ENCODE measurements around the gene MYCBP2. TPM values are rescaled to one million over a fixed set of nuclear protein-coding genes. Genes with fewer than 3 reads are reported as not detected.
A peak's percentile ranks its signal among the peaks of the same experiment; 100 is the strongest.

The MYCBP2 gene
- total RNA-seq, 2 experiments from 2014 or later: 81.9 to 105 TPM

DNA sequence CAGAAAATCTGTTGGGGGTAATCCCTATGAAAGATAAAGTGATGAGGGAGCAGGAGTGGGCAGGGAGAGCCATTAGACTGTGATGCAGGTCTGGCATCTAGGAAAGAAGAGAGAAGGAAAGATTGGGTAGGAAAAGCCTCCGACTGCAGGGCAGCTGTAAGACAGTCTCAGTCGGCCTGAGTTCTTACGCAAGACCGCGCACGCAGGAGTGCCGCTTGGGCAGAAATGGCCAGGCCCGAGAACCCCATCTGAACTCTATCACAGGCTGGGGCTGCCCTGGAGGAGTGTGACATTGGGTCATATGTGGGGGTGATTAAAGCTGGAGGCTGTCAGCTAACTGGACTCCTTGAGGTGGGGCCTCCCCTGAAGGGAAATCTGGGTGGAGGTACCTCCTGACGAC is 286.1 kb downstream of the MYCBP2 start:
- POLR2A ChIA-PET: interaction anchor here (2.8 kb wide), 1 partner anchor 14 kb away, joined by 18 read pairs; the partner anchor contains the start of gene FBXL3
- DNase-seq: no peak
- CTCF ChIA-PET: interaction anchor here (1.1 kb wide), 1 partner anchor 13 kb away, joined by 3 read pairs; no protein-coding TSS in a partner anchor
- Mint-ChIP-seq H3K27me3 (no peaks in the 10 kb centered on the region), H3K27ac (no peak overlapping the region), H3K9me3 (peaks cover 2% of the 10 kb centered on the region), H3K4me3 (no peak overlapping the region), H3K4me1 (peaks cover 1% of the 10 kb centered on the region), H3K36me3 (ENCODE audit: low read depth) (peaks cover 16% of the 10 kb centered on the region)

GRCh38 chr13:77040076-77040475 is 286.8 kb downstream of the MYCBP2 start:
- CTCF ChIA-PET: interaction anchor here (1.1 kb wide), 1 partner anchor 13 kb away, joined by 3 read pairs; no protein-coding TSS in a partner anchor
- no peak for DNase-seq
- H3K4me1 Mint-ChIP-seq: peaks cover 1% of the 10 kb centered on the region
- peaks cover 12% of the 10 kb centered on the region for H3K36me3 Mint-ChIP-seq (ENCODE audit: low read depth)
- POLR2A ChIA-PET: no interaction called here
- H3K27ac Mint-ChIP-seq: no peak overlapping the region
- no peaks in the 10 kb centered on the region for H3K27me3 Mint-ChIP-seq
- peaks cover 2% of the 10 kb centered on the region for H3K9me3 Mint-ChIP-seq
- no peak overlapping the region for H3K4me3 Mint-ChIP-seq

DNA sequence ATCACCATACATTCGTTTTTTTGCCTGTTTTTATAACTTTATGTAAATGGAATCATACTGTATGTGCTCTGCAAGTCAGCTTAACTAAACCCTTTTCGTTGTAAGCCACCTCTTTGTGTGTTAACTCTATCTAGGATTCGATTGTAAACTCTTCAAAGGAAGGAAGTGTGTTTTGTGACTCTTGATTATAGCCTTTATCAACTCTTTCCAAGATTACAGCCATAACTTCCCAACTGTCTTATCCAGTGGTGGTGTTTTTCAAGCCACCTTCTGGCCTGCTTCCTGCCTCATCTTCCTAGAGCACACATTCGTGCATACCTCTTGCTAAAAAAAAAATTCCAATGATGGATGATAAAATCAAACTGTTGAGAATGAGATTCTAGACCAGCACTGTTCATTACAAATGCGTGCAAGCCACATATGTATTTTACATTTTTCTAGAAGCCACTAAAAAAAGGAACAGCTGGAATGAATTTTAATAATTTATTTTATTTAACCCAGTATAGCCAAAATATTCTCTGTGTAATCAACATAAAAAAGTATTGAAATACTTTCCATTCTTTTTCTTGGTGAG is 287.9 kb downstream of the MYCBP2 start:
- Mint-ChIP-seq H3K4me1 (peaks cover 1% of the 10 kb centered on the region), H3K9me3 (peaks cover 2% of the 10 kb centered on the region), H3K36me3 (ENCODE audit: low read depth) (peaks cover 9% of the 10 kb centered on the region), H3K27me3 (no peaks in the 10 kb centered on the region), H3K4me3 (no peak overlapping the region), H3K27ac (no peak overlapping the region)
- CTCF ChIA-PET: no interaction called here
- POLR2A ChIA-PET: no interaction called here
- DNase-seq: no peak

DNA sequence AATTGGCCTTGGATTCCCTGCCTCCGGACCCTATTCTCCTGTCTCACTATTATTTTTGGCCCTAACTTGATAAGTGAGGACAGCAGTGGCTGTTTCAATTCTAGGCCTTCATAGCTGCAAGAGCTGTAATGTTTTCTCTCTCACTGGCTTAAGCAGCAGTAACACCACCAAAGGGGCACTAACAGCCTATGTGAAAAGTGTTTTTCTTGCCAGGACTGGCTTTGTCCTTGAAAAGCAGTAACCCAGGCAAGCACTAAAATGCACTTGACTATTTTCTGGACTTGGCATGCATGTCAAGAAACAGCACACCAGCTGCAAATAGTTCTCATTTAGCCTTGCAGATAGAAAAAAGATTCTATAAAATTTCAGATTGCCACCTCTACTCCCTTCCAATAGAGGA is 290.6 kb downstream of the MYCBP2 start:
- H3K36me3 Mint-ChIP-seq (ENCODE audit: low read depth): no peaks in the 10 kb centered on the region
- ChIA-PET CTCF (no interaction called here), POLR2A (interaction anchor here (2.4 kb wide), 1 partner anchor 9 kb away, joined by 14 read pairs; the partner anchor contains the start of gene FBXL3)
- H3K4me1 Mint-ChIP-seq: peaks cover 1% of the 10 kb centered on the region
- H3K9me3 Mint-ChIP-seq: peaks cover 2% of the 10 kb centered on the region
- DNase-seq: no peak
- H3K4me3 Mint-ChIP-seq: no peak overlapping the region
- no peaks in the 10 kb centered on the region for H3K27me3 Mint-ChIP-seq
- no peak overlapping the region for H3K27ac Mint-ChIP-seq

- Mint-ChIP-seq H3K36me3 (ENCODE audit: low read depth) (peaks cover under 1% of the 10 kb centered on the region), H3K4me1 (peaks cover 1% of the 10 kb centered on the region), H3K27ac (no peak overlapping the region), H3K4me3 (no peak overlapping the region), H3K9me3 (peaks cover 2% of the 10 kb centered on the region), H3K27me3 (no peaks in the 10 kb centered on the region)
- ChIA-PET POLR2A (interaction anchor here (2.4 kb wide), 1 partner anchor 8 kb away, joined by 14 read pairs; the partner anchor contains the start of gene FBXL3), CTCF (no interaction called here)
- DNase-seq: no peak
Observed at GRCh38 chr13:77034881-77035280, 292.0 kb downstream of the MYCBP2 start.

- ChIA-PET CTCF (no interaction called here), POLR2A (no interaction called here)
Observed at GRCh38 chr13:77033717-77034302, 293.1 kb downstream of the MYCBP2 start.

DNA sequence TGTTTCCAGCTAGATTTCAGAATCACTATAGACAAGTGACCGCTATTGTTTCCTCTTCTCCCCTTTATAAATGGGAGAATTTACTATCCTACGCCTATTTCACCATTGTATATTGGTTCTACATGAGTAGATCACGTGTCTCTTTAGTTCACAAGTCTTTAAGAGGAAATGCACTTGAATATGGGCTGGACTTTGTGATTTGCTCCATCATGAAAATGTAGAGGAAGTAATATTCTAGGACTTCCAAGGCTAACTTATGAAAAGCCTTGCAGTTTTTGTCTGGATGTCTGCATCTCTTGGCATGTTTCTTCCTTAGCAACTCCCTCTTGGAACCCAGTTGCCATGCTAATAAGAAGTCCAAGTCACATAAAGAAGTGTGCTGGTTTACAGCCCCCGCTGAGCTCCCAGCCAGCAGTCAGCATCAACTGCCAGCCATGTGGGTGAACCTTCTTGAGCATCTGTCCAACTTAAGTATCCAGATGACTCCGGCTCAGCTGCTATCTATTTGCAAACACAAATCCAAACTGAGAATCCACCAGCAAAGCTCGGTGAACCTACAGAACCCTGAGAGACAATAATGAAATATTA is 295.1 kb downstream of the MYCBP2 start:
- ChIA-PET CTCF (interaction anchor here (1.5 kb wide), 1 partner anchor 11 kb away, joined by 4 read pairs; no protein-coding TSS in a partner anchor), POLR2A (no interaction called here)
- no peak for DNase-seq
- no peak overlapping the region for H3K4me3 Mint-ChIP-seq
- H3K4me1 Mint-ChIP-seq: peaks cover 16% of the 10 kb centered on the region
- H3K27ac Mint-ChIP-seq: no peak overlapping the region
- peaks cover 2% of the 10 kb centered on the region for H3K36me3 Mint-ChIP-seq (ENCODE audit: low read depth)
- peaks cover 2% of the 10 kb centered on the region for H3K27me3 Mint-ChIP-seq
- peaks cover 2% of the 10 kb centered on the region for H3K9me3 Mint-ChIP-seq

More at GRCh38 chr13:77033717-77034302, 293.1 kb downstream of the MYCBP2 start:
- Mint-ChIP-seq H3K36me3 (ENCODE audit: low read depth) (peaks cover 2% of the 10 kb centered on the region), H3K4me3 (no peak overlapping the region), H3K9me3 (peaks cover 2% of the 10 kb centered on the region), H3K27ac (no peak overlapping the region), H3K27me3 (peaks cover under 1% of the 10 kb centered on the region), H3K4me1 (peaks cover 1% of the 10 kb centered on the region)
- no peak for DNase-seq

GRCh38 chr13:77029436-77029835 is 297.5 kb downstream of the MYCBP2 start:
- ChIA-PET CTCF (no interaction called here), POLR2A (no interaction called here)
- H3K27ac Mint-ChIP-seq: no peak overlapping the region
- no peak for DNase-seq
- peaks cover 2% of the 10 kb centered on the region for H3K27me3 Mint-ChIP-seq
- H3K4me1 Mint-ChIP-seq: peaks cover 25% of the 10 kb centered on the region
- peaks cover 10% of the 10 kb centered on the region for H3K36me3 Mint-ChIP-seq (ENCODE audit: low read depth)
- H3K9me3 Mint-ChIP-seq: no peaks in the 10 kb centered on the region
- no peak overlapping the region for H3K4me3 Mint-ChIP-seq

DNA sequence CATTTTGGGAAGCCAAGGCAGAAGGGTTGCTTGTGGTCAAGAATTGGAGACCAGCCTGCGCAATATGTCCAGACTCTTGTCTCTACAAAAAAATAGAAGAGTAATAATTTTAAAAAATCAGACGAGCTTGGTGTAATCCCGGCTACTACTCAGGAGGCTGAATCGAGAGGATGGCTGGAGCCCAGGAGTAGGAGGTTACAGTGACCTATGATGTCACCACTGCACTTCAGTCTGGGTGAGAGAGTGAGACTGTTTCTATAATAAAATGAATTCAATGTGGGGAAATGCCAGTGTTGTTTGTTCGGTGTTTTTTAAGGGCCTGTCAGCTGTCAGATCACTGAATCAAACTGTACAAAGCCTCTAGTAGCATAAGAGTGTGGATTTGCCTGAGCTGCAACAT is 298.7 kb downstream of the MYCBP2 start:
- ChIA-PET POLR2A (interaction anchor here (1.3 to 4.8 kb wide), 8 partner anchors 9 to 300 kb away, joined by 3 to 162 read pairs (median 18); partner anchors contain the start of genes CLN5, KCTD12 and MYCBP2), CTCF (interaction anchor here (1.0 to 4.1 kb wide), 3 partner anchors 12 to 451 kb away, joined by 3 to 28 read pairs (median 3); partner anchors contain the start of gene CLN5)
- Mint-ChIP-seq H3K4me3 (peak overlapping the region; percentile 92), H3K4me1 (peaks cover 36% of the 10 kb centered on the region), H3K27ac (peak overlapping the region; percentile 98), H3K27me3 (peaks cover 2% of the 10 kb centered on the region), H3K9me3 (no peaks in the 10 kb centered on the region), H3K36me3 (ENCODE audit: low read depth) (peaks cover 18% of the 10 kb centered on the region)
- DNase-seq: no peak

DNA sequence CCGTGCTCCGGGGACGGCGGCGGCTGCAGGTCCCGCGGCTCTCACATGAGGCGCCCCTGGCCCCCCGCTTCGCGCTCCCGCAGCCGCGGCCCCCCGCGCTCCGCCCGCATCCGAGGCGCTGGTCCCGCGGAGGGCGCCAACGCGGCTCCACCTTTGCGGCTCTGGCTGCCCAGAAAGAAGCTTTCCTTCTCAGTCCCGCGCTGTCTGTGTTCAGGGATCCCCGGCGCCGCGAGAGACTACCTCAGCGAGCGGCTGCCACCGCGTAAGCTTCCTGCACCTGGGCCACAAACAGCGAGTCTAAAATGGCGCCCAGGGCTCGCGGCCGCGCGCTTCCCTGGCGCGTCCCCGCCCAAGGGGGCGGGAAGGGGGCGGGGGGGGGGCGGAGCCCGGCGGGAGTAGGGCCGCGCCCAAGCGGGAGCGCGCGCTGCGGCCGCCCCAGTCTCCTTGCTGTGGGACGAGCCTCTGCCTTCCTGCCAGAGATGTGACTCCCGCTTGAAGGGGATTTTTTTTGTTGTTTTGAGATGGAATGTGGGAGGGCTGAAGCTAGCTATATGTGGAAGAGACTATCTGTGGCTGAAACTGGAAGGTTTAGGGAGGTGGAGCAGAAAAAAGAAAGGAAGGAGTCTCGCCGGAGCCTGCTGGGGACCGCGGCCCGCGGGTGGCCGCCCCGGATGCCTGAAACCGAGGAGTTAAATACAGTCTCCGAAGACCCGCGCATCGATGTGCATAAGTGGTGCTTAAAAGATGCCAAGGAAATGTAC is 299.9 kb downstream of the MYCBP2 start, which contains the start of gene FBXL3:
Gene FBXL3, minus strand, starts transcription at position 299 of the 761 bp plus-strand sequence. CDS start 5,299 bp downstream, outside the sequence.
- DNase-seq: peak; percentile 88
- H3K4me1 Mint-ChIP-seq: peaks cover 48% of the 10 kb centered on the region
- POLR2A ChIA-PET: interaction anchor here (1.0 to 4.8 kb wide), 23 partner anchors 9 to 451 kb away, joined by 3 to 162 read pairs (median 7); partner anchors contain the start of genes CLN5, KCTD12 and MYCBP2
- peak within 1 kb of the TSS; percentile 95 for H3K4me3 Mint-ChIP-seq
- CTCF ChIA-PET: interaction anchor here (0.6 to 4.1 kb wide), 7 partner anchors 10 to 299 kb away, joined by 3 to 28 read pairs (median 4); partner anchors contain the start of genes CLN5 and MYCBP2
- no peaks in the 10 kb centered on the region for H3K9me3 Mint-ChIP-seq
- peaks cover 2% of the 10 kb centered on the region for H3K27me3 Mint-ChIP-seq
- peaks cover 25% of the 10 kb centered on the region for H3K36me3 Mint-ChIP-seq (ENCODE audit: low read depth)
- peak within 1 kb of the TSS; percentile 98 for H3K27ac Mint-ChIP-seq

DNA sequence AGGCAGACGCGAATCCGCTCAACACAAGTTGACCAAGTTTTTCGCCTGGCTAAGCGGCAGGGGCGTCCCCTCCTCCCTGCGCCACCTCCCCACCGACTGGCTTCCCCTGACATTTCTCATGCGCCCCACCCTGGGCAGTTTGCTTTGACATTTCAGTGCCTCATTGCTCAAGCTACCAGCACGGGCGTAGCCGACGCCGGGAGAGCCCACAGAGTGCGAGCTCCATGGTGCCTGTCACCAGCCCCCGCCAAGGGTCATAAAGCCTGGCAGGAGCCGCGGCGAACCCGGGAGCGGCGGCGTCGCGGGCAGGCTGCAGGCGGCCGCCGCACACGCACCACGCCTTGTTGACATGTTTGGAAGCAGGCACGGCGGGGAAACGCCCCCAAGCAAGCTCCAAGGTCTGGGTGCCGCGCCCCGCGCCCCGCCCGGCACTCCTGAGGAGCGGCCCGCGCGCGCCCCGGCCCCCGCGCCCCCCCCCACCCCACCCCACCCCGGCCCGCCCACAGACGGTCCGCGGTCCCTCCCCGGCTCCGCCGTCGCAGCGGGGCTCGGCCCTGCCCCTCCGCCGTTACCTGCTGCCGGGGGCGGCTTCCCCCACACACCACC is 300.5 kb downstream of the MYCBP2 start:
- peak; percentile 87 for DNase-seq
- H3K4me1 Mint-ChIP-seq: peaks cover 53% of the 10 kb centered on the region
- no peaks in the 10 kb centered on the region for H3K9me3 Mint-ChIP-seq
- H3K36me3 Mint-ChIP-seq (ENCODE audit: low read depth): peaks cover 30% of the 10 kb centered on the region
- POLR2A ChIA-PET: interaction anchor here (1.0 to 4.8 kb wide), 22 partner anchors 9 to 452 kb away, joined by 3 to 162 read pairs (median 8); partner anchors contain the start of genes CLN5, KCTD12 and MYCBP2
- H3K27ac Mint-ChIP-seq: peak overlapping the region; percentile 94
- H3K4me3 Mint-ChIP-seq: peak overlapping the region; percentile 95
- peaks cover 2% of the 10 kb centered on the region for H3K27me3 Mint-ChIP-seq
- CTCF ChIA-PET: interaction anchor here (0.8 to 4.1 kb wide), 6 partner anchors 9 to 452 kb away, joined by 3 to 28 read pairs (median 8); partner anchors contain the start of genes CLN5 and MYCBP2

DNA sequence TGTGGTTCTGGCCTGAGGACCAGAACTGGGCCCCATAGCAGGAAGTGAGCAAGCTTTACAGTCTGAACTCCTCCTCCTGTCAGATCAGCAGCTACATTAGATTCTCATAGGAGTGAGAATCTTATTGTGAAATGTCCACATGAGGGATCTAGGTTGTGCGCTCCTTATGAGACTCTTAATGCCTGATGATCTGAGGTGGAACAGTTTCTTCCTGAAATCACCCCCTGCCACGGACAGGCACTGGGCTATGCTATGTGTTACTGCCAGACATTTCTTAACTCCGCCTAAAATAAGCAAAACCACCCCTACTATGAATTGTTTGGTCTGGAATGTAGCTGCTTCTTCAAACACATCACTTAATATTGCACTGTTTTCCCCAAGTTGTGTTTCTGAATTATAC is 304.6 kb downstream of the MYCBP2 start:
- peaks cover 45% of the 10 kb centered on the region for H3K36me3 Mint-ChIP-seq (ENCODE audit: low read depth)
- POLR2A ChIA-PET: interaction anchor here (0.9 to 1.5 kb wide), 3 partner anchors 12 to 307 kb away, joined by 3 to 5 read pairs (median 4); no protein-coding TSS in a partner anchor

More for the DNA sequence above, 304.6 kb downstream of the MYCBP2 start:
- Mint-ChIP-seq H3K9me3 (no peaks in the 10 kb centered on the region), H3K4me3 (no peak overlapping the region), H3K27me3 (no peaks in the 10 kb centered on the region), H3K27ac (no peak overlapping the region), H3K4me1 (peaks cover 56% of the 10 kb centered on the region)
- CTCF ChIA-PET: interaction anchor here (1.0 kb wide), 1 partner anchor 11 kb away, joined by 4 read pairs; no protein-coding TSS in a partner anchor
- DNase-seq: no peak
